ENCODE results near the gene TRAF3IP1.

- TF ChIP-seq CTCF (IDR thresholded peaks at IDR 0.05) = no peak
- no peak for TF ChIP-seq POLR2A (IDR thresholded peaks at IDR 0.05)
Observed at GRCh38 chr2:238308177-238308576, 12.1 kb upstream of the TRAF3IP1 start.
